Transverse colon (tissue), 4 donors: ENCODE measurements around the gene FOXP1. TPM values are rescaled to one million over a fixed set of nuclear protein-coding genes. Genes with fewer than 3 reads are reported as not detected.

Experiments used
- DNase-seq: peaks from one replicate; pipeline ENCODE4 v3.0.0-alpha.2; 2019
- H3K27ac ChIP-seq, 4 donors: fragments of 200-600 bp; sonication (generic); 2 replicates each; pipeline ENCODE4 v1.5.1; 2016 to 2018; ENCODE audit warnings: inconsistent platforms in 4 of 4
- H3K27me3 ChIP-seq: fragments of 200-600 bp; sonication (generic); 2 replicates; pipeline ENCODE4 v1.5.1; 2017; ENCODE audit warnings: inconsistent platforms
- H3K36me3 ChIP-seq, 4 donors: fragments of 200-600 bp; sonication (generic); 2 replicates each; pipeline ENCODE4 v1.5.1; 2017 to 2019; ENCODE audit warnings: inconsistent platforms in 4 of 4
- H3K4me1 ChIP-seq, 4 donors: fragments of 200-600 bp; sonication (generic); 2 replicates each; pipeline ENCODE4 v1.5.1; 2017 to 2020; ENCODE audit warnings: inconsistent platforms in 4 of 4
- H3K4me3 ChIP-seq, 4 donors: fragments of 200-600 bp; sonication (generic); 1 replicate in 1 of 4; 2 replicates in 3 of 4; pipeline versions ENCODE4 v1.5.1 to v1.6.1; 2017 to 2019; ENCODE audit warnings: inconsistent platforms in 4 of 4
- H3K9me3 ChIP-seq, 2 donors: fragments of 200-600 bp; sonication (generic); 2 replicates each; pipeline ENCODE4 v1.5.1; 2017 to 2019; ENCODE audit warnings: inconsistent platforms in 2 of 2
- CTCF ChIP-seq, 5 experiments: fragments of 200-600 bp in 3 of 5; fragments of 450-650 bp in 2 of 5; sonication (generic) in 3 of 5; IDR thresholded peaks; 1 replicate in 2 of 5; 2 replicates in 3 of 5; pipeline ENCODE4 v1.5.1; 2016 to 2017; ENCODE audit warnings: antibody characterized with exemption in 5 of 5, inconsistent platforms in 3 of 5, mild to moderate bottlenecking in 2 of 5, moderate library complexity in 1 of 5
- EP300 ChIP-seq: sonication (generic); formaldehyde crosslinking; IDR thresholded peaks from one replicate; pipeline ENCODE4 v1.6.1; 2017; ENCODE audit warnings: antibody characterized with exemption, low read depth
- POLR2A ChIP-seq: fragments of 450-650 bp; IDR thresholded peaks from one replicate; pipeline ENCODE4 v1.6.1; 2016; ENCODE audit warnings: antibody characterized with exemption, mild to moderate bottlenecking, moderate library complexity
- POLR2AphosphoS5 ChIP-seq, 3 donors: sonication (generic); formaldehyde crosslinking; IDR thresholded peaks; one replicate each; pipeline ENCODE4 v1.6.1; 2016; ENCODE audit warnings: antibody characterized with exemption in 3 of 3
- WGBS, 2 donors: methylation state at CpG; one replicate each; pipeline ENCODE4 v1.1.5; 2018; ENCODE audit warnings: low coverage in 1 of 2; 5-methylcytosine and 5-hydroxymethylcytosine counted together
- in situ Hi-C, 4 donors: fragments of 200-750 bp; cut with MboI; loops; one replicate each; pipeline versions ENCODE4 v1.15.0 to v1.15.1; 2017; ENCODE audit warnings: low sequenced_read_pairs in 3 of 4, low pct_ligation_motif_present in 1 of 4, low pct_unique_long_range_greater_than_20kb in 1 of 4
- intact Hi-C: fragments of 100-400 bp; cut with DNase I; formaldehyde crosslinking; loops from one replicate; pipeline ENCODE4 v1.15.1; 2023; ENCODE audit warnings: low total_unique reads
- total RNA-seq, 4 donors: library from RNA; depleted of rRNA; stranded (reverse); fragments of >200 nt; gene quantifications; one replicate each; pipeline ENCODE4 v1.1.0, GENCODE V29; 2016

The FOXP1 gene
- total RNA-seq, 4 donors from 2014 or later: 102 to 260 (median 150) TPM

GRCh38 chr3:70919661-70920060, 663.9 kb downstream of the FOXP1 start:
- TF ChIP-seq POLR2AphosphoS5 (IDR thresholded peaks at IDR 0.05): no peak
- no peak for TF ChIP-seq CTCF (IDR thresholded peaks at IDR 0.05)
- TF ChIP-seq POLR2A: no peak
- TF ChIP-seq EP300: no peak
- no peaks in the 10 kb centered on the region for H3K9me3 ChIP-seq
- WGBS, 2 donors: 62 to 75% methylated on average over 3 of the region's 3 CpGs
- no peaks in the 10 kb centered on the region for H3K36me3 ChIP-seq
- in situ Hi-C loops: no loop called here
- intact Hi-C loops: no loop called here
- H3K4me3 ChIP-seq: no peak overlapping the region
- no peak for DNase-seq
- no peaks in the 10 kb centered on the region for H3K27me3 ChIP-seq
- no peak overlapping the region for H3K27ac ChIP-seq
- H3K4me1 ChIP-seq: no peaks in the 10 kb centered on the region

- DNase-seq: no peak
- no peak overlapping the region for H3K4me3 ChIP-seq
- H3K27me3 ChIP-seq: no peaks in the 10 kb centered on the region
- intact Hi-C loops: no loop called here
- H3K27ac ChIP-seq: no peak overlapping the region
- H3K4me1 ChIP-seq: no peaks in the 10 kb centered on the region
- in situ Hi-C loops: no loop called here
- H3K9me3 ChIP-seq: no peaks in the 10 kb centered on the region
- H3K36me3 ChIP-seq: no peaks in the 10 kb centered on the region
- TF ChIP-seq CTCF (IDR thresholded peaks at IDR 0.05): no peak
- TF ChIP-seq POLR2AphosphoS5 (IDR thresholded peaks at IDR 0.05): no peak
- no peak for TF ChIP-seq EP300
- TF ChIP-seq POLR2A: no peak
- WGBS, 2 donors: 87 to 94% methylated on average over 6 to 7 of the region's 7 CpGs
These were observed 664.4 kb downstream of the FOXP1 start for GRCh38 chr3:70919091-70919490.

- TF ChIP-seq EP300 (no peak), POLR2AphosphoS5 (IDR thresholded peaks at IDR 0.05) (no peak), POLR2A (no peak), CTCF (IDR thresholded peaks at IDR 0.05) (no peak)
- DNase-seq: no peak
- H3K4me3 ChIP-seq: no peak overlapping the region
- intact Hi-C loops: no loop called here
- no peaks in the 10 kb centered on the region for H3K36me3 ChIP-seq
- no peaks in the 10 kb centered on the region for H3K4me1 ChIP-seq
- 57 to 62% methylated on average over 4 of the region's 4 CpGs for WGBS, 2 donors
- H3K9me3 ChIP-seq: no peaks in the 10 kb centered on the region
- H3K27me3 ChIP-seq: no peaks in the 10 kb centered on the region
- H3K27ac ChIP-seq: no peak overlapping the region
- in situ Hi-C loops: no loop called here
These were observed 667.0 kb downstream of the FOXP1 start for GRCh38 chr3:70916375-70917055.

GRCh38 chr3:70914862-70915261, 668.7 kb downstream of the FOXP1 start:
- Histone ChIP-seq H3K27ac (no peak overlapping the region), H3K9me3 (no peaks in the 10 kb centered on the region), H3K27me3 (no peaks in the 10 kb centered on the region), H3K4me1 (no peaks in the 10 kb centered on the region), H3K4me3 (no peak overlapping the region), H3K36me3 (no peaks in the 10 kb centered on the region)
- in situ Hi-C loops (no loop called here), intact Hi-C loops (no loop called here)
- WGBS, 2 donors: 50 to 100% methylated on average over 1 of the region's 1 CpG
- no peak for TF ChIP-seq POLR2AphosphoS5 (IDR thresholded peaks at IDR 0.05)
- TF ChIP-seq CTCF (IDR thresholded peaks at IDR 0.05): no peak
- no peak for TF ChIP-seq EP300
- TF ChIP-seq POLR2A: no peak
- no peak for DNase-seq
